GM12878 (cell line): Measurements from ENCODE around the gene RNU6-9. TPM values are rescaled to one million over a fixed set of nuclear protein-coding genes. Genes with fewer than 3 reads are reported as not detected.

Source experiments
- BCL11A ChIP-seq: IDR thresholded peaks from 2 replicates; pipeline ENCODE4 v1.6.1; 2011; ENCODE audit warnings: low read depth, low read length
- CEBPZ ChIP-seq: fragments of 150-350 bp; IDR thresholded peaks from 2 replicates; pipeline ENCODE4 v1.6.1; 2016; ENCODE audit warnings: low read depth, low read length
- CHD1 ChIP-seq: IDR thresholded peaks from 2 replicates; pipeline ENCODE4 v1.6.1; 2012; ENCODE audit warnings: low read depth, low read length, improper control_type of control experiment
- CHD2 ChIP-seq: IDR thresholded peaks from 2 replicates; pipeline ENCODE4 v1.6.1; 2011; ENCODE audit warnings: low read depth, low read length, improper control_type of control experiment, borderline replicate concordance
- CTCF ChIP-seq, 3 experiments: IDR thresholded peaks in 2 of 3; conservative IDR thresholded peaks in 1 of 3; 2 replicates each; pipeline ENCODE4 v1.5.1; 2011; ENCODE audit warnings: low read depth in 3 of 3, low read length in 3 of 3, mild to moderate bottlenecking in 3 of 3, control low read depth in 2 of 3, moderate library complexity in 2 of 3, inconsistent platforms in 1 of 3, mixed read lengths in 1 of 3; ENCODE audit not compliant: control insufficient read depth in 2 of 3, insufficient read depth in 1 of 3; ENCODE audit errors: extremely low read depth in 1 of 3
- E2F4 ChIP-seq: IDR thresholded peaks from 2 replicates; pipeline ENCODE4 v1.6.1; 2012; ENCODE audit warnings: low read depth, low read length, improper control_type of control experiment
- ETV6 ChIP-seq, 2 experiments: fragments of 450-650 bp in 1 of 2; IDR thresholded peaks in 1 of 2; conservative IDR thresholded peaks in 1 of 2; 2 replicates each; pipeline ENCODE4 v1.6.1; 2014; ENCODE audit warnings: antibody characterized with exemption in 1 of 2, borderline replicate concordance in 1 of 2, low read depth in 1 of 2, mild to moderate bottlenecking in 1 of 2, moderate library complexity in 1 of 2
- FOXK2 ChIP-seq: fragments of 450-650 bp; IDR thresholded peaks from 2 replicates; pipeline ENCODE4 v1.6.1; 2017; ENCODE audit warnings: mild to moderate bottlenecking, moderate library complexity
- FOXM1 ChIP-seq: IDR thresholded peaks from 2 replicates; pipeline ENCODE4 v1.6.1; 2012; ENCODE audit warnings: low read depth, mild to moderate bottlenecking, inconsistent platforms, low read length, moderate library complexity
- KAT2A ChIP-seq: conservative IDR thresholded peaks from 2 replicates; pipeline ENCODE4 v1.6.1; 2011; ENCODE audit warnings: low read depth, low read length; ENCODE audit not compliant: control insufficient read depth
- MLLT1 ChIP-seq: fragments of 450-650 bp; IDR thresholded peaks from 2 replicates; pipeline ENCODE4 v1.6.1; 2016; ENCODE audit warnings: mild to moderate bottlenecking
- MYC ChIP-seq: IDR thresholded peaks from 2 replicates; pipeline ENCODE4 v1.6.1; 2011; ENCODE audit warnings: mild to moderate bottlenecking, low read length, moderate library complexity, inconsistent platforms; ENCODE audit not compliant: insufficient read depth, insufficient replicate concordance, insufficient read length, severe bottlenecking
- RBBP5 ChIP-seq: fragments of 200-600 bp; sonication (generic); conservative IDR thresholded peaks from 2 replicates; pipeline ENCODE4 v1.6.1; 2016
- RELB ChIP-seq: fragments of 450-650 bp; IDR thresholded peaks from 2 replicates; pipeline ENCODE4 v1.6.1; 2017; ENCODE audit warnings: low read depth, mild to moderate bottlenecking, moderate library complexity
- RFX5 ChIP-seq: IDR thresholded peaks from 2 replicates; pipeline ENCODE4 v1.6.1; 2011; ENCODE audit warnings: low read depth, low read length, improper control_type of control experiment
- SIN3A ChIP-seq: IDR thresholded peaks from 2 replicates; pipeline ENCODE4 v1.6.1; 2012; ENCODE audit warnings: low read depth, low read length, improper control_type of control experiment
- SMC3 ChIP-seq: IDR thresholded peaks from 2 replicates; pipeline ENCODE4 v1.6.1; 2011; ENCODE audit warnings: low read length, improper control_type of control experiment, borderline replicate concordance
- TBL1XR1 ChIP-seq: IDR thresholded peaks from 2 replicates; pipeline ENCODE4 v1.6.1; 2012; ENCODE audit warnings: low read depth, low read length, improper control_type of control experiment
- TCF7 ChIP-seq: IDR thresholded peaks from 2 replicates; pipeline ENCODE4 v1.6.1; 2014; ENCODE audit warnings: antibody characterized with exemption, borderline replicate concordance
- ZNF207 ChIP-seq: fragments of 450-650 bp; IDR thresholded peaks from 2 replicates; pipeline ENCODE4 v1.6.1; 2014; ENCODE audit warnings: antibody characterized with exemption, mild to moderate bottlenecking, borderline replicate concordance
- polyA plus RNA-seq, 11 experiments: library from polyadenylated mRNA; depleted of rRNA in 4 of 11; unstranded in 6 of 11; stranded (reverse) in 5 of 11; fragments of >200 nt; fragmentation: Nextera tagmentation in 4 of 11; fragmentation: Illumina TruSeq in 1 of 11; extraction: Ambion mirVana in 4 of 11; extraction: Trizol in 1 of 11; gene quantifications; 1 replicate in 1 of 11; 2 replicates in 10 of 11; pipeline versions ENCODE4 v1.2.1 to v1.2.3, GENCODE V29; 2011 to 2016; ENCODE audit warnings: inconsistent platforms in 2 of 11, missing spikeins in 2 of 11, low read depth in 1 of 11
- total RNA-seq, 4 experiments: library from RNA; depleted of rRNA in 3 of 4; stranded (reverse); fragments of >200 nt in 3 of 4; fragmentation: Illumina TruSeq in 1 of 4; extraction: Trizol in 1 of 4; gene quantifications; 2 replicates each; pipeline versions ENCODE4 v1.2.1 to v1.2.3, GENCODE V29; 2013 to 2021

Gene RNU6-9
- total and polyA plus RNA-seq, 10 of the 15 experiments (the other 5 are each of a cell fraction or from before 2014, with no cell fraction given) = not detected

- TF ChIP-seq E2F4 (no peak), RFX5 (no peak), FOXM1 (no peak), SMC3 (peak; percentile 74), ZNF207 (no peak), MLLT1 (no peak), KAT2A (no peak), MYC (no peak), CHD2 (no peak), CEBPZ (no peak), CTCF (IDR thresholded peaks at IDR 0.05 in 2 of 3, conservative IDR thresholded peaks at IDR 0.05 in 1 of 3; ENCODE audit: control insufficient read depth in 2 of 3, extremely low read depth in 1 of 3, insufficient read depth in 1 of 3, low read depth in 3 of 3, low read length in 3 of 3) (peak; percentile 60 to 75 (median 74); a peak in 5 of 6 replicates), TCF7 (no peak), CHD1 (no peak), FOXK2 (no peak), RELB (no peak), BCL11A (no peak), TBL1XR1 (no peak), SIN3A (no peak), RBBP5 (no peak), ETV6 (conservative IDR thresholded peaks at IDR 0.05 in 1 of 2, IDR thresholded peaks at IDR 0.05 in 1 of 2; ENCODE audit: borderline replicate concordance in 1 of 2, low read depth in 1 of 2) (no peak)
Measured at GRCh38 chr19:917323-918151, 24.3 kb downstream of the RNU6-9 start, which contains the start of gene KISS1R (continued).
